Limb (tissue), 2 donors: ENCODE data around the gene MTRF1.
A peak's percentile ranks its signal among the peaks of the same experiment; 100 is the strongest.

Source experiments
- DNase-seq, 2 donors: peaks; one replicate each; pipeline ENCODE4 v3.0.0-alpha.2; 2016; ENCODE audit errors: extremely low spot score in 2 of 2

MTRF1 gene

GRCh38 chr13:41263261-41263971 is at the start of gene MTRF1:
Gene MTRF1 (minus strand): TSS chr13:41263576. CDS start chr13:41260907, 2,669 bp downstream.
- peak; percentile 88 to 92 for DNase-seq

- no peak for DNase-seq
Measured at GRCh38 chr13:41313117-41313516, 49.7 kb upstream of the MTRF1 start.

GRCh38 chr13:41312176-41312500 is 48.8 kb upstream of the MTRF1 start:
- DNase-seq = peak; percentile 17 to 67

- DNase-seq = peak in 1 of 2 donors; percentile 73
Measured at GRCh38 chr13:41311406-41312175, 48.2 kb upstream of the MTRF1 start.

GRCh38 chr13:41310963-41311405 is 47.6 kb upstream of the MTRF1 start, which contains the start of gene NAA16:
Gene NAA16 (plus strand): TSS chr13:41311267. CDS start chr13:41311529, 262 bp downstream.
- peak; percentile 92 to 97 for DNase-seq

GRCh38 chr13:41307884-41308640 is 44.7 kb upstream of the MTRF1 start:
- DNase-seq = no peak

- DNase-seq = no peak
Measured at GRCh38 chr13:41306271-41307145, 43.1 kb upstream of the MTRF1 start.

- no peak for DNase-seq
Measured at GRCh38 chr13:41304551-41304950, 41.2 kb upstream of the MTRF1 start.

- DNase-seq = no peak
Measured at GRCh38 chr13:41302743-41303142, 39.4 kb upstream of the MTRF1 start.

GRCh38 chr13:41299316-41300094 is 36.1 kb upstream of the MTRF1 start:
- DNase-seq = no peak

- DNase-seq = no peak
Measured at GRCh38 chr13:41296879-41297646, 33.7 kb upstream of the MTRF1 start.

GRCh38 chr13:41295973-41296372 is 32.6 kb upstream of the MTRF1 start:
- no peak for DNase-seq

- DNase-seq = no peak
Measured at GRCh38 chr13:41294914-41295313, 31.5 kb upstream of the MTRF1 start.

- DNase-seq = no peak
Measured at GRCh38 chr13:41293272-41293671, 29.9 kb upstream of the MTRF1 start.

- DNase-seq = no peak
Measured at GRCh38 chr13:41291246-41291645, 27.9 kb upstream of the MTRF1 start.

- no peak for DNase-seq
Measured at GRCh38 chr13:41289463-41289881, 26.1 kb upstream of the MTRF1 start.

GRCh38 chr13:41286370-41286769 is 23.0 kb upstream of the MTRF1 start:
- DNase-seq = no peak

- DNase-seq = no peak
Measured at GRCh38 chr13:41284512-41285288, 21.3 kb upstream of the MTRF1 start.

GRCh38 chr13:41282129-41282571 is 18.8 kb upstream of the MTRF1 start:
- no peak for DNase-seq
